Stimulated activated CD4-positive, alpha-beta T cell treated with anti-CD3 and anti-CD28 coated beads, Interleukin-15, amount 100 ng/mL, for 1 hour (primary cell): ENCODE data around the gene DUSP9.

ENCODE experiments used
- DNase-seq, 2 donors: peaks; one replicate each; pipeline ENCODE4 v3.0.0-alpha.2; 2020; ENCODE audit warnings: low read depth in 1 of 2, low spot score in 1 of 2

DUSP9 gene

DNA sequence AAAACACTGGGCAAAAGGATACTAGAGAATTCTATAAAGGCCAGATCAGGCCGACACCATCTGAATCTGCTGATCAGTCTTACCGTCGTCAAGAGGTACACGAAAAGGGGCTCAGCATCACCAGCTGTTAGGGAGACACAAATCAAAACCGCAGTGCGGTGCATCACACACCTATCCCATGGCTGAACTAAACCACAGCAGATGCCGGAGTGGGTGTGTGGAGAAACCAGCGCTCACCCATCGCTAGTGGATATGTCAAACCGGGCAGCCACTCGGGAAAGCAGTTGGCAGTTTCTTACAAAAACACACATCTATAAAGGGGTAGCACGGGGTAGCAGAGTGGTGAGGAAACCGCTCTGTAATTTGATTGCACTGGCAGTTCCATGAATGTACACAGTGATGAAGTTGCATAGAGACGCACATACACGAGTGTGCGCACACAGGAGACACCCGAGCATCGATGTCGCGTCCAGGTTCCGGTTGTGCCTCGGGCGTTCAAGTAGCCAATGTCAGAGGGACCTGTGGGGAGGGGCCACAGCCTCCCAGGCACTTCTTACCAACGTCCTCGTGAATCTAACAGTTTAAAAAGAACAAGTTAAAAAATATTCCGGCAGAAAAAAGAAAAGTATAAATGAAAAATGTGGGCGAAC lies 24.9 kb upstream of the DUSP9 start:
- no peak for DNase-seq

GRCh38 chrX:153622661-153623309 lies 24.2 kb upstream of the DUSP9 start:
- no peak for DNase-seq

- DNase-seq, result no peak
Measured at GRCh38 chrX:153623310-153624029, 23.5 kb upstream of the DUSP9 start.

- no peak for DNase-seq
Measured at GRCh38 chrX:153624196-153625091, 22.6 kb upstream of the DUSP9 start.

DNA sequence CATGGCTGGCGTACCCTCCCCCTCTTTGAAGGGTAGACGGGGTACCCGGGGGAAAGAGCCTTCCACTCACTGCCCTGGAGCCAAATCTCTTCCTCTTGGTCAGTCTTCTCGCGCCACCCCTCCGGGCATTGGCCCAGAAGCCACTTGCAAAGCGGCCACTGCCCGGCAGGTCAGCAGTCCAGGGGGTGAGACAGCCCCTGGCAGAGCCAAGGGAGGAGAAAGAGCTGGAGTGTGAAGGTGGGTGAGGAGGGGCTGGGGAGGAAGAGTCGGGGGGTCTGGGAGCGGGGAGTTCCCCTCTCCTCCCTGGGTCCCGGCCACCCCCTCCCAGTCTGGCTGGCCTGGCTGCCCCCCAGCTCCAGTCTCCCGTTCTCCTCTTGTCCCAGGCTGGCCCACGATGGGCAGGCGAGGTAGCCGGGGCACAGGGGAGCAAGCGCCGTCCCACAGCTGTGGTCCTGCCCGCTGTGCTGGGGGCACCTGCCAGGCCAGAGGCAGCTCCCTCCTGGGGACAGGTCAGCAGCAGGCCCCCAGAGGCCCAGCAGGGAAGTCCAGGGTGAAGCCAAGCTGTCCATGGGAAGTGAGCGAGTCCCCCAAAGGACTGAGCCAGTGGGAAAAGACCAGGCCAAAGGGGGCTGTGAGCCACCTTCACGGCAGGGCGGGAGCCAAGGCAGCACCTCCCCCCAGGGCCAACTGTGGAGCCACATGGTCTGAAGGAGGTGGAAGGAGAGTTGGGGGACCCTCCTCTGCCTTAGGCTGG lies 21.6 kb upstream of the DUSP9 start:
- DNase-seq, result no peak

DNA sequence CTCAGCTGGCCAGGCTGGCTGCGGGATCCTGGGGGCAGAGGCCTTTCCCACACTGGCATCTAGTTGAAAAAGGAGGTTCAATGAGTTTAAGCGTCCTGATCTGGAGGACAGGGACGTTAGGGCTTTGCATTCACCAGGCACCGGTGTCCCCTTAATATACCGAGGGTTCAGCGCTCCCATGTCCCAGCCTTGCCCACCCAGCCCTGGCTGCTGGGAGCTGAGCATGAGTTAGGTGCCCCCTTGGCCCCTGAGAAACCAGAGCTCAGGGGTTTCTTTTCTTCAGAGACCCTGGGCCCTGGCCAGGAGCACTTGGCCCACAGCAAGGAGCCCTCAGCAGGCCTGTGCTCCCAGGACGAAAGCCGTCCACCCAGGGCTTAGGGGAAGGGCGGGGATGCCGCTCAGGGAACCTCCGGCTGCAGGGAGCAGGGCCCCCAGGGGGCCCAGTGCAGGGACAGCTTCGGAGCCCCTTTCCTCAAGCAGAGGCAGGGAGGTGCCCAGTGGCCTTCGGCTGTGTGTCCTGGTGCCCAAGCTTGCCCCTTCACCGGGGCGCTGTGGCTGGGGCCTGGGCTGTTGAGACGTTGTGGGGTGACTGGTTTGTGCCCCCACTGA lies 20.9 kb upstream of the DUSP9 start:
- DNase-seq, result no peak

- DNase-seq, result no peak
Measured at GRCh38 chrX:153626863-153627674, 19.9 kb upstream of the DUSP9 start.

DNA sequence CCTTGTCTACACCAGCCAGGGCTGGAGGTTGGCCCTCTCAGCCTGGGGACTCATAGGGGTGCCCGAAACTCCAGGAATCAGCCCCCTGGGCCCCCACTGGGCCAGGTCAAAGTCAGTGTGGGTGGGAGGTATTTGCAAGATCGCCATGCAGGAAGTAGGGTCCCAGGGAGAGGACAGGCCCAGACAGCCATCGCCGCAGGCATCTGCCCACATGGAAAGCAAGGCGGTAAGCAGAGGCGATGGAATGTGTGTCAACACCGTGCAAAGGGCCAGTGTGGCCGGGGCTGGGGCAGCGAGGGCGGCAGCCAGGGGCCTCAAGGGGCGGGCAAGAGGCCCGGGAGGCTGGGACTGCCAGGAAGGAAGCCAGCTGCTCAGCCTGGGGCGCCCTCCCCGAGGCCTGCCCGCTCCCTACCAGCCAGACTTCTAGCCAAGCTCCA lies 19.3 kb upstream of the DUSP9 start:
- no peak for DNase-seq

DNA sequence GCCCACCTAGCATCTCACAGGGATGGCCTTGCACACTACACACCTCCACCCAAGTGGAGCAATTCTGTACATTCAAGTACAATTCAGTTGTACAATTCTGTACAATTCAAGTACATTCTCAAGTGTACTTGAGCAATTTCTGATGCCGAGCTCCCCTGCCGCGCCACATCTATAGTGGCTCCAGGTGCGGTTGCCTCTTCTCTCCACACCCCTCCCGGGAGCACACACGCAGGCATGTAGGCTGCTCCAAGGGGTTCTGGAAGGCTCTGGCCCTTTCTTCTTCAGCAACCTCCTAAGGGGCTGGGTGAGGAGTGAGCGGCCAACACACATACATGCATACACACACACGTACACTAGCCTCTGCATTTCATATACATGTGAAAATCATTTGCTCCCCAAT lies 18.9 kb upstream of the DUSP9 start:
- DNase-seq, result no peak

GRCh38 chrX:153628665-153629064 lies 18.3 kb upstream of the DUSP9 start:
- DNase-seq, result no peak

GRCh38 chrX:153631346-153631745 lies 15.7 kb upstream of the DUSP9 start:
- DNase-seq, result no peak

DNA sequence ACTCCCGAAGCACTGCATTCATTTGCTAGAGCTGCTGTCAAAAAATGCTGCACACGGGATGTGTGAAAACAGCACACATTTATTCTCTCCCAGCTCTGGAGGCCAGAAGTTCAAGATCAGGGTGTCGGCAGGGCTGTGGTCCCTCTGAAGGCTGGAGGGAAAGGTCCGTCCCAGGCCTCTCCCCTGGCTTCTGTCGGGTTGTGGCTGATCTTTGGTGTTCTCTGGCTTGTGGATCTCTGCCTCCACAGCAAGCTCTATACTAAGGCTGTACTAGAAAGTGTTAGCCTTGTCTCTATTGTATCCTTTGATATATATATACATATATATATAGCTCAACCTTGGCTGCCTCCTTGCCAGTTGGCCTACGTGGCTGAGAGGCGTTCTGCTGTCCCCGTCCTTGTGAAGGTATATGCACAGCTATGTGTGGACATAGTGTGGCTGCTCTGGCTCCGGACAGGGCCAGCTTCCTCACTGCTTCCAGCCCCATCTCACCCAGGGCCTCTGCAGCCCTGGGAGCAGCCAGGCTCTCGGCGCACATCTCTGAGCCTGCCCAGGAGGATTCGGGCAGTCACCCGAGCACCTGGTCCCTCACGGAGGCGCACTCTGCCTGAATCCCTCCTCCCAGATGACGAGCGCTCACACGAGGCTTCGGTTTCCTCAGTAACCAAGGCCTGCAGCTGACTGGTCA lies 15.0 kb upstream of the DUSP9 start:
- DNase-seq, result no peak

DNA sequence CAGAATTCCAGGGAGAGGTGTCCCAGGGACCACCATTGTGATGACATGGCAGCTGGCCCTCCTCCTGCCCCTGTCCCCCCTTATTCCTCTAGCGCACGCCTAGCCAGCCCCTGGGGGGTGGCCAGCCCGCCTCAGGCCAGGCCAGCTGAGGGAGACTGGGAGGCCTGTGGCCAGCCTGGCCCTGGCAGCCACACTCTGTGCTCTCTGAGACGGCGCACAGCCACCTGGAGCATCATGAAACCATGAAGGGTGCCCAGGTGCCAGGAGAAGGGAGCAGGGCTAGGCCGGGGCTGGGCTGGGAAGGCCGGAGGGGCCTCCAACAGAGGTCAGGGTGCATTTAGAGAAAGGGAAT lies 14.4 kb upstream of the DUSP9 start:
- DNase-seq, result no peak

GRCh38 chrX:153633048-153633447 lies 14.0 kb upstream of the DUSP9 start:
- DNase-seq, result no peak

- DNase-seq, result no peak
Measured at GRCh38 chrX:153633607-153634180, 13.3 kb upstream of the DUSP9 start.

GRCh38 chrX:153634236-153634635 lies 12.8 kb upstream of the DUSP9 start:
- DNase-seq, result no peak

- DNase-seq, result no peak
Measured at GRCh38 chrX:153634832-153635231, 12.2 kb upstream of the DUSP9 start.

- no peak for DNase-seq
Measured at GRCh38 chrX:153635388-153635787, 11.6 kb upstream of the DUSP9 start.
